Cardiac muscle cell (in vitro differentiated cells and primary cell): ENCODE data around the gene NOM1. TPM values are rescaled to one million over a fixed set of nuclear protein-coding genes. Genes with fewer than 3 reads are reported as not detected.
"Not testable (repeated sequence)": the region's sequence is repeated elsewhere in the genome, so short reads cannot be mapped to it uniquely, and the experiment has no call there.

Source experiments
- DNase-seq, 2 donors: peaks; one replicate each; pipeline versions ENCODE4 v3.0.0 to v3.0.0-alpha.2; 2010 to 2017; ENCODE audit warnings: low read depth in 1 of 2, low spot score in 1 of 2
- H3K27ac ChIP-seq: fragments of 200-600 bp; sonication (generic); 2 replicates; pipeline ENCODE4 v1.5.1; 2016
- H3K27me3 ChIP-seq: fragments of 200-600 bp; sonication (generic); 2 replicates; pipeline ENCODE4 v1.6.0; 2016; ENCODE audit warnings: control low read depth
- H3K36me3 ChIP-seq: fragments of 200-600 bp; sonication (generic); 2 replicates; pipeline ENCODE4 v1.5.1; 2016; ENCODE audit warnings: control low read depth
- H3K4me1 ChIP-seq: fragments of 200-600 bp; sonication (generic); 2 replicates; pipeline ENCODE4 v1.8.1; 2017; ENCODE audit warnings: low read depth, mild to moderate bottlenecking, mixed run types
- H3K4me3 ChIP-seq: fragments of 200-600 bp; sonication (generic); 2 replicates; pipeline ENCODE4 v1.5.1; 2016; ENCODE audit warnings: mild to moderate bottlenecking
- H3K9me3 ChIP-seq: fragments of 200-600 bp; sonication (generic); 2 replicates; pipeline ENCODE4 v1.5.1; 2017; ENCODE audit warnings: low read depth, mild to moderate bottlenecking, control low read depth
- CTCF ChIP-seq: IDR thresholded peaks from 2 replicates; pipeline ENCODE4 v1.5.1; 2012; ENCODE audit warnings: low read depth, mild to moderate bottlenecking, low read length
- polyA plus RNA-seq: library from polyadenylated mRNA; unstranded; fragments of >200 nt; fragmentation: Nextera tagmentation; extraction: Ambion mirVana; gene quantifications from 2 replicates; pipeline ENCODE4 v1.2.1, GENCODE V29; 2016
- total RNA-seq: library from RNA; depleted of rRNA; stranded (reverse); fragments of >200 nt; gene quantifications from 2 replicates; pipeline ENCODE4 v1.2.3, GENCODE V29; 2016

NOM1 gene
- total and polyA plus RNA-seq, 2 experiments from 2014 or later = 5.6 to 18.3 TPM

DNA sequence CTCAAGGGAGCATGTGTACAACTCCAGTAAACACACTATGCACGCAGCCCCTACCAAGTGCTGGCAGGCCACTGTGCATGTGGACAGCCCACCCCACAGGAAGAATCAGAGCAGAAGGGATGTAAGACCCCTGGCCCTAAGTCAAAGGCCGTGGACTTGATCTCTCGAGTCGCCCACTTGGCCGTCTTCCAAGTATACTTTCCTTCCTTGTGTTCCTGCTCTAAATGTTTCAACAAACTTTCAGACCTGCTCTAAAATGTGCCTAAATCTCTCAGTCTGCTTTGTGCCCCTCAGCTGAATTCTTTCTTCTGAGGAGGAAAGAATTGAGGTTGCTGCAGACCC is 21.1 kb upstream of the NOM1 start:
- Histone ChIP-seq H3K27ac (no peak overlapping the region), H3K4me3 (no peak overlapping the region), H3K4me1 (peaks cover 2% of the 10 kb centered on the region), H3K27me3 (peaks cover 4% of the 10 kb centered on the region), H3K36me3 (no peaks in the 10 kb centered on the region), H3K9me3 (no peaks in the 10 kb centered on the region)
- TF ChIP-seq CTCF = no peak
- no peak for DNase-seq

DNA sequence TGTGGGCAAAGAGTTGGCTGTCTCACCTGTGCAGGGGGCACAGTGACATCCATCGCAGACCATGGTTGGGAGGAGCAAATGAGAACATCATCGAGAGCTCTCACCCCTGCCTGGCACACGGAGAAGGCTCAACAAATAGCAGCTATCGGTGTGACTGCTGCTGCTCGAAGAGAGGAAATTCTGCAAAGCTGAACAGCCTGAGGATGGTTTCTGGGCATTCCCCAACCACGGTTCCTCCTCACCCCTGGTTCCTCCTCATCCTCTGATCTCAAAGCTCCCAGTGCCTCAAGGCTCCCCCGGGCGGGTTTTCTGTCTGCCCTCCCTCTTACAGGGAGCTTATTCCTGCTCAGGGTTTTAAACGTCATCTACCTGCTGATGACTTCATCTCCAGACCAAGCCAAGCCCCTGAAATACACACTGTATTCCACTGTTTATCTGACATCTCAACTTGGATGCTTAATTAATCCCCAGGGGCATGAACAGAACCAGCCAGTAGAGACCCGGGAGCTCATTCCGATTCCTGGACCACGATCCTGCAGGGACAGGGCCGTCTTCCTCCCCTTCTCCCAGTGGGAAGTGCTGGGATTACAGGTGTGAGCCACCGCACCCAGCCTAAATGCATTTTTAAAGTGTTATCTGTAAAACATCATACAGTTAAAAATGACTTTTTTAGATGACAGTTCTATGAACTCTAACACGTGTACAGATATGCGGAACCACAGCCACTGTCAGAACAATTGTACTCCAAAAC is 19.5 kb upstream of the NOM1 start:
- no peaks in the 10 kb centered on the region for H3K9me3 ChIP-seq
- no peak for DNase-seq
- no peaks in the 10 kb centered on the region for H3K36me3 ChIP-seq
- no peak for TF ChIP-seq CTCF
- H3K4me3 ChIP-seq = no peak overlapping the region
- peaks cover 2% of the 10 kb centered on the region for H3K4me1 ChIP-seq
- H3K27me3 ChIP-seq = peaks cover 4% of the 10 kb centered on the region
- no peak overlapping the region for H3K27ac ChIP-seq

DNA sequence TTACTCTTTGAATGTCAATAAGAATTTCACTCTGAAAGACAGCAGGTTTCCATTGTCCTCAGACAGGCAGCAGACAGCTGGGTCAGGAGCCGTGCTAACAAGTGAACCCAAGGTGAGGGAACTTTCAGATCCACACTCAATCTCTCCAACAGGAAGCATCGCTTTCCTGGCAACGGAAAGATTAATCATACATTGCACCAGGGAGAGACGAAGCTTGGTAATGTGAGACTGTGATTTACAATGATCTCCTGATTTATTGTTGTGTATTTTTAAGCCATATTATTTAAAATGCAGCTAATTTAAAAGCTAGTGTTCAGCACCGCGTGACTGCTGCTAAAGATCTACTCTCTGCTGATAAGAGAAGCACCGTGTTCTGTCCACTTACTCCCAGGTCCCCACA is 17.5 kb upstream of the NOM1 start:
- peaks cover 4% of the 10 kb centered on the region for H3K27me3 ChIP-seq
- TF ChIP-seq CTCF = no peak
- peak in 1 of 2 donors; percentile 38 for DNase-seq
- H3K4me3 ChIP-seq = no peak overlapping the region
- no peak overlapping the region for H3K27ac ChIP-seq
- no peaks in the 10 kb centered on the region for H3K9me3 ChIP-seq
- H3K4me1 ChIP-seq = peaks cover 2% of the 10 kb centered on the region
- H3K36me3 ChIP-seq = no peaks in the 10 kb centered on the region

- H3K27me3 ChIP-seq = peaks cover under 1% of the 10 kb centered on the region
- no peak overlapping the region for H3K4me3 ChIP-seq
- no peak for TF ChIP-seq CTCF
- H3K9me3 ChIP-seq = no peaks in the 10 kb centered on the region
- no peak for DNase-seq
- no peaks in the 10 kb centered on the region for H3K36me3 ChIP-seq
- H3K27ac ChIP-seq = no peak overlapping the region
- H3K4me1 ChIP-seq = no peaks in the 10 kb centered on the region
These were observed 14.3 kb upstream of the NOM1 start for GRCh38 chr7:156935250-156935649.

- not testable (repeated sequence) for H3K4me1 ChIP-seq
These were observed 12.7 kb upstream of the NOM1 start for GRCh38 chr7:156936766-156937165.

GRCh38 chr7:156940421-156941122 is 8.9 kb upstream of the NOM1 start:
- Histone ChIP-seq H3K4me3 (no peak overlapping the region), H3K27me3 (no peaks in the 10 kb centered on the region), H3K36me3 (no peaks in the 10 kb centered on the region), H3K4me1 (no peaks in the 10 kb centered on the region), H3K9me3 (no peaks in the 10 kb centered on the region), H3K27ac (no peak overlapping the region)
- TF ChIP-seq CTCF = no peak
- no peak for DNase-seq

More at GRCh38 chr7:156936766-156937165, 12.7 kb upstream of the NOM1 start:
- not testable (repeated sequence) for H3K36me3 ChIP-seq, H3K27ac ChIP-seq, H3K4me3 ChIP-seq, DNase-seq, H3K27me3 ChIP-seq, H3K9me3 ChIP-seq
